HG02973 (cell line): ENCODE results near the gene ENKD1.

ENCODE experiments used
- ATAC-seq: cut with Tn5 transposase; IDR thresholded peaks from one replicate; pipeline ENCODE4 v1.9.1; 2021; ENCODE audit warnings: moderate library complexity; ENCODE audit not compliant: unreplicated experiment

ENKD1 gene

GRCh38 chr16:67679935-67680897 lies 13.7 kb upstream of the ENKD1 start:
- no peak for ATAC-seq

GRCh38 chr16:67678354-67679023 lies 11.9 kb upstream of the ENKD1 start:
- no peak for ATAC-seq

GRCh38 chr16:67677712-67678111 lies 11.2 kb upstream of the ENKD1 start:
- no peak for ATAC-seq

GRCh38 chr16:67676939-67677338 lies 10.4 kb upstream of the ENKD1 start:
- no peak for ATAC-seq

GRCh38 chr16:67676516-67676915 lies 10.0 kb upstream of the ENKD1 start:
- no peak for ATAC-seq

GRCh38 chr16:67675999-67676398 lies 9.4 kb upstream of the ENKD1 start:
- no peak for ATAC-seq

GRCh38 chr16:67675579-67675935 lies 9.0 kb upstream of the ENKD1 start:
- ATAC-seq = no peak

GRCh38 chr16:67674851-67675578 lies 8.5 kb upstream of the ENKD1 start:
- no peak for ATAC-seq

- no peak for ATAC-seq
Measured at GRCh38 chr16:67673712-67674580, 7.4 kb upstream of the ENKD1 start.

- no peak for ATAC-seq
Measured at GRCh38 chr16:67672739-67673662, 6.5 kb upstream of the ENKD1 start.

- no peak for ATAC-seq
Measured at GRCh38 chr16:67672306-67672705, 5.8 kb upstream of the ENKD1 start.

- no peak for ATAC-seq
Measured at GRCh38 chr16:67669499-67670101, 3.0 kb upstream of the ENKD1 start.

- no peak for ATAC-seq
Measured at GRCh38 chr16:67668495-67669157, 2.1 kb upstream of the ENKD1 start.

- ATAC-seq = no peak
Measured at GRCh38 chr16:67667817-67668494, 1.4 kb upstream of the ENKD1 start.

GRCh38 chr16:67667453-67667816 lies 885 bp upstream of the ENKD1 start:
- no peak for ATAC-seq

GRCh38 chr16:67666032-67666551 lies 458 bp downstream of the ENKD1 start:
- ATAC-seq = no peak

- no peak for ATAC-seq
Measured at GRCh38 chr16:67665598-67665997, 952 bp downstream of the ENKD1 start.

GRCh38 chr16:67664871-67665270 lies 1.7 kb downstream of the ENKD1 start:
- ATAC-seq = no peak
